Activated CD8-positive, alpha-beta memory T cell treated with anti-CD3 and anti-CD28 coated beads, Interleukin-2, amount 10 ng/mL, durations not matched to agents 7 days and 5 days (primary cell): ENCODE measurements around the gene GK. TPM values are rescaled to one million over a fixed set of nuclear protein-coding genes. Genes with fewer than 3 reads are reported as not detected.
"Not testable (repeated sequence)": the region's sequence is repeated elsewhere in the genome, so short reads cannot be mapped to it uniquely, and the experiment has no call there.

Experiments
- ATAC-seq: fragments of 150-1000 bp; cut with Tn5 transposase; one replicate; pipeline ENCODE4 v1.10.0; 2021; ENCODE audit warnings: moderate library complexity
- CTCF ChIA-PET: fragments of 350-600 bp; sonication (Branson Sonifier 250); formaldehyde crosslinking; loops from one replicate; lab custom pipeline; 2021; ENCODE audit warnings: antibody characterized with exemption; lab: Charles Lee
- DNase-seq: peaks from one replicate; pipeline ENCODE4 v3.0.0-alpha.2; 2020
- H3K27ac Mint-ChIP-seq: one replicate; pipeline ENCODE4 v1.8.0; 2021; ENCODE audit warnings: mild to moderate bottlenecking, mixed read lengths
- H3K27me3 Mint-ChIP-seq: one replicate; pipeline ENCODE4 v1.8.0; 2021; ENCODE audit warnings: mixed read lengths
- H3K36me3 Mint-ChIP-seq: one replicate; pipeline ENCODE4 v1.8.0; 2021; ENCODE audit warnings: mild to moderate bottlenecking, mixed read lengths
- H3K4me1 Mint-ChIP-seq: one replicate; pipeline ENCODE4 v1.8.0; 2021; ENCODE audit warnings: mixed read lengths
- H3K4me3 Mint-ChIP-seq: one replicate; pipeline ENCODE4 v1.8.0; 2021; ENCODE audit warnings: mild to moderate bottlenecking, moderate library complexity, mixed read lengths
- H3K9me3 Mint-ChIP-seq: one replicate; pipeline ENCODE4 v1.8.0; 2022; ENCODE audit warnings: low read depth, mixed read lengths
- total RNA-seq, 2 experiments: library from RNA; stranded (reverse); gene quantifications; one replicate each; pipeline ENCODE4 v1.2.3, GENCODE V29; 2021

The GK gene
- total RNA-seq, 2 experiments from 2014 or later: 19.6 to 30.3 TPM

DNA sequence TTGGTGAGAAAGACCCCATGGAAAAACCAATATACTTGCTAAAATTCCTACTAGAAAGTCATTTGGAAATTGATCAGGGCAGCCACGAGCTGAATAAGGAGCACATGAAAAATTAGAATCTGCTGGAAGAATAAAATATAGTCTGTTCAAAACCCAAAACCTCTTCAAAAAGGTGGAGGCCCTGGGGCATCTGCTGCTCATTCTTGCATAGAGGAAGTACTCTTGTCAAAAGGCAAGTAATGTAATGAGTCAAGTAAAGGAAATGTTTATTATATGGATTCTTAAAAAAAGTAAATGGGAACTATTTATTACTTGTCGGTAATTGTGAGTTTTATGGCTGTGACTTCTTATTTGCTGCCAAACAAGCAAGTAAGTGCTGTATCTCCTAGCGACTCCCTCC, 109.5 kb downstream of the GK start:
- H3K36me3 Mint-ChIP-seq: no peaks in the 10 kb centered on the region
- DNase-seq: no peak

DNA sequence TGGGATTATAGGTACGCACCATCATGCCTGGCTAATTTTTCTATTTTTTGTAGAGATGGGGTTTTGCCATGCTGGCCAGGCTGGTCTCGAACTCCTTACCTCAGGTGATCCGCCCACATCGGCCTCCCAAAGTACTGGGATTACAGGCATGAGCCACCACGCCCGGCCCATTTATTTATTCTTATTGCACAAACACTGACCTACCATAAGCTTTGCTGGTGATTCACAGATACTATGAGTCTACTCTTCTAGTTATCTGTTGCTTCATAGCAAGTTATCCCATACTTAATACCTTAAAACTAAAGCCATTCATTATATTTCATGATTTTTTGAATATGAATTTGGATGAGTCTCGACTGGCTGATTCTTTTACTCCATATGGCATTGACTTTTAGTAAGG, 120.5 kb downstream of the GK start:
- H3K27ac Mint-ChIP-seq, CTCF ChIA-PET, H3K4me1 Mint-ChIP-seq, H3K4me3 Mint-ChIP-seq, ATAC-seq, H3K36me3 Mint-ChIP-seq, H3K9me3 Mint-ChIP-seq, H3K27me3 Mint-ChIP-seq, DNase-seq: not testable (repeated sequence)

More for the DNA sequence above, 109.5 kb downstream of the GK start:
- Mint-ChIP-seq H3K4me1 (peaks cover 5% of the 10 kb centered on the region), H3K9me3 (peaks cover 2% of the 10 kb centered on the region), H3K27me3 (no peaks in the 10 kb centered on the region), H3K27ac (no peak overlapping the region), H3K4me3 (no peak overlapping the region)
- no peak for ATAC-seq
- CTCF ChIA-PET: no interaction called here

DNA sequence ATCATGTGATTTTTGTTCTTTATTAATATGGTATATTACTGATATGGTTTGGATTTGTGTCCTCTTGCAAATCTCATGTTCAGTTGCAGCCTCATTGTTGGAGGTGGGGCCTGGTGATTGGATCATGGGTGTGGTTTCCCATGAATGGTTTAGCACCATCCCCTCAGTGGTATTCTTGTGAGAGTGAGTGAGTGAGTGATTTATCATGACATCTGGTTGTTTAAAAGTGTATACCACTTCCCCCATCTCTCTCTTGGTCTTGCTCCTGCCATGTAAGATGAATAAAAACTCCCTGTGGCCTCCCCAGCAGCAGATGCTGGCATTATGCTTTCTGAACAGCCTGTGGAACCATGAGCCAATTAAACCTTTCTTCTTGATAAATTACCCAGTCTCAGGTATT, 124.4 kb downstream of the GK start:
- Mint-ChIP-seq H3K4me3 (no peak overlapping the region), H3K9me3 (no peaks in the 10 kb centered on the region), H3K27ac (no peak overlapping the region), H3K27me3 (peaks cover 8% of the 10 kb centered on the region), H3K4me1 (peaks cover 2% of the 10 kb centered on the region), H3K36me3 (no peaks in the 10 kb centered on the region)
- no peak for DNase-seq
- CTCF ChIA-PET: no interaction called here
- ATAC-seq: no peak

DNA sequence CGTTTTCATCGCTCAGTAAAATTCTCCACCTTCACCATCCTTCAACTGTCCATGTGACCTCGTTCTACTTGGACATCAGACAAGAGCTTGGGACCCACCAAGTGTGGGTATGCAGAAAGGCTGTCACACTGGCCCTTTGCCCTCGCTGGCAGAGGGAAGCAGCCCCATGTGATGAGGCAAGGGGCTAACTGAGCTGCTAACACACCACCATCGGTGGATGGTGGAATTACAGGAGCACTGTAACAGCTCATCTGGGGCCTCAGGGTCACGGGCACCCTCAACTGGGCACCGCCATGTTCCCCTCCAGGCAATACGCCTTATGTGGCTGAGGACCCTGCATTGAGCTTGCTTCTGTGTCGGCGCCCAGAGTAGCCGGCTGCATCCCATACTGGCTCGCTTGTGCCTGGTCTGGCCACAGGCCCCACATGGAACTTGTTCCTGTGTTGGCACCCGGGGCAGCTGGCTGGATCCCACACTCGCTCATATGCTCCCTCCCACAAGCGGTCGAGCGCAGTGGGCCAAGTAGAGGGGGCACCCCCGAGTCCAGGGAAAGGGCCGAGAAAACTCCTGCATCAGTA, 126.3 kb downstream of the GK start:
- no peak overlapping the region for H3K27ac Mint-ChIP-seq
- H3K4me3 Mint-ChIP-seq: no peak overlapping the region
- CTCF ChIA-PET: no interaction called here
- H3K36me3 Mint-ChIP-seq: no peaks in the 10 kb centered on the region
- H3K9me3 Mint-ChIP-seq: no peaks in the 10 kb centered on the region
- peaks cover 2% of the 10 kb centered on the region for H3K4me1 Mint-ChIP-seq
- no peak for ATAC-seq
- no peak for DNase-seq
- peaks cover 8% of the 10 kb centered on the region for H3K27me3 Mint-ChIP-seq

Other genes with a start within 250 kb of the GK start
- 1 to 10 TPM; 3.2 to 9.0 TPM for gene TASL, start 75.7 kb upstream of the GK start, total RNA-seq
- gene TAB3, start 235.8 kb downstream of the GK start, total RNA-seq: 10 to 100 TPM; 16.1 to 21.7 TPM